Measurements from ENCODE around the gene YKT6. TPM values are rescaled to one million over a fixed set of nuclear protein-coding genes. Genes with fewer than 3 reads are reported as not detected.
A peak's percentile ranks its signal among the peaks of the same experiment; 100 is the strongest.
"Not testable (repeated sequence)": the region's sequence is repeated elsewhere in the genome, so short reads cannot be mapped to it uniquely, and the experiment has no call there.

The YKT6 gene
- total and polyA plus RNA-seq, 2 experiments from 2014 or later, result 59.8 to 105 TPM

DNA sequence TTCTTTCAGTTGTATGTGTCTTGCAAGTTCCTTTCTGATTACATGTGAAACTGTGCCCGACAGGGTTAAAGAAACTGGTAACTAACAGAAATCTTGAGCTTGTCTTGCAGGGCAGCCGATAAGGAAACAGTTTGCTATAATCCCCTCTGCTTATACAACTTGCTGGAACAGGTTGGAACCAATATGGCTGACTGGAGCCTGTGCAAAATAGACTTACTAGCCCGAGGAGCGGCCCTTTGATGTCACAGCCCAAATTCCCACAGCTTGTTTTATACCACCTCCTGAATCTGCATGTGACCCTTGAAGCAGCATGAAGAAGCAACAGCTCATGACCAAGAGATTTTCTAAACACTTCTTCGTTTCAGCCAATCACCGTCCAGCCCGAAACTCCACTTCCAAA, 3.3 kb upstream of the YKT6 start:
- Histone ChIP-seq H3K36me3 (no peaks in the 10 kb centered on the region), H3K9me3 (ENCODE audit: low read depth) (no peaks in the 10 kb centered on the region), H3K27me3 (no peaks in the 10 kb centered on the region), H3K4me3 (no peak overlapping the region), H3K4me1 (ENCODE audit: low read depth) (peaks cover 10% of the 10 kb centered on the region), H3K27ac (no peak overlapping the region)
- DNase-seq (ENCODE audit: low read depth in 1 of 2, low spot score in 1 of 2), result no peak
- TF ChIP-seq, protein P1, sequence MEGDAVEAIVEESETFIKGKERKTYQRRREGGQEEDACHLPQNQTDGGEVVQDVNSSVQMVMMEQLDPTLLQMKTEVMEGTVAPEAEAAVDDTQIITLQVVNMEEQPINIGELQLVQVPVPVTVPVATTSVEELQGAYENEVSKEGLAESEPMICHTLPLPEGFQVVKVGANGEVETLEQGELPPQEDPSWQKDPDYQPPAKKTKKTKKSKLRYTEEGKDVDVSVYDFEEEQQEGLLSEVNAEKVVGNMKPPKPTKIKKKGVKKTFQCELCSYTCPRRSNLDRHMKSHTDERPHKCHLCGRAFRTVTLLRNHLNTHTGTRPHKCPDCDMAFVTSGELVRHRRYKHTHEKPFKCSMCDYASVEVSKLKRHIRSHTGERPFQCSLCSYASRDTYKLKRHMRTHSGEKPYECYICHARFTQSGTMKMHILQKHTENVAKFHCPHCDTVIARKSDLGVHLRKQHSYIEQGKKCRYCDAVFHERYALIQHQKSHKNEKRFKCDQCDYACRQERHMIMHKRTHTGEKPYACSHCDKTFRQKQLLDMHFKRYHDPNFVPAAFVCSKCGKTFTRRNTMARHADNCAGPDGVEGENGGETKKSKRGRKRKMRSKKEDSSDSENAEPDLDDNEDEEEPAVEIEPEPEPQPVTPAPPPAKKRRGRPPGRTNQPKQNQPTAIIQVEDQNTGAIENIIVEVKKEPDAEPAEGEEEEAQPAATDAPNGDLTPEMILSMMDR (IDR thresholded peaks at IDR 0.05; ENCODE audit: low read depth, low read length), result no peak

DNA sequence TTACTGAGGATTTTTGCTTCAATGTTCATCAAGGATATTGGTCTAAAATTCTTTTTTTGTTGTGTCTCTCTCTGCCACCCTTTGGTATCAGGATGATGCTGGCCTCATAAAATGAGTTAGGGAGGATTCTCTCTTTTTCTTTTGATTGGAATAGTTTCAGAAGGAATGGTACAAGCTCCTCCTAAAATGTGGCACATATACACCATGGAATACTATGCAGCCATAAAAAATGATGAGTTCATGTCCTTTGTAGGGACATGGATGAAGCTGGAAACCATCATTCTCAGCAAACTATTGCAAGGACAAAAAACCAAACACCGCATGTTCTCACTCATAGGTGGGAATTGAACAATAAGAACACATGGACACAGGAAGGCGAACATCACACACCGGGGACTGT, 615 bp upstream of the YKT6 start:
- H3K27ac ChIP-seq; H3K9me3 ChIP-seq (ENCODE audit: low read depth); H3K36me3 ChIP-seq; H3K27me3 ChIP-seq; DNase-seq (ENCODE audit: low read depth in 1 of 2, low spot score in 1 of 2); H3K4me3 ChIP-seq: not testable (repeated sequence)
- H3K4me1 ChIP-seq (ENCODE audit: low read depth), result peaks cover 12% of the 10 kb centered on the region

DNA sequence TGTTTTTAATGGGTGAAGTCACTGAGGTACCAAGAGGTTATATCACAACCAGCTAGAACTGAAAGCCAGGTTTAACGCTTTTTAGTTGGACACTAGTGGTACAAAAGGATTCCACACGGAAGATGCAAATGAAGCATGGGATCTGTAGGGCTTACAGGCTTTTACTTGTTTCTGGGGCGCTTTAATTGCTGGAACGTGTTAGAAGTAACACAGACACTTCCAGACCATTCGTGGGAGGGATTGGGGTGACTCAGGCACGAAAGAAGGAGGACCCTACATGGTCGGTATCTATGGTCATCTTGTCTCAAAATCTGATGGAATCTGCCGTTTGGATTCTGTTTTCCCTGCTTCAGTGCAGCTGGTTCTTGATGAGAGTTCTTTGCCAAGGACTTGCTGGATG, 1.0 kb downstream of the YKT6 start:
- H3K36me3 ChIP-seq, result peaks cover 21% of the 10 kb centered on the region
- no peak for DNase-seq (ENCODE audit: low read depth in 1 of 2, low spot score in 1 of 2)
- peak overlapping the region; percentile 87 for H3K27ac ChIP-seq
- H3K9me3 ChIP-seq (ENCODE audit: low read depth), result no peaks in the 10 kb centered on the region
- H3K4me3 ChIP-seq, result peak overlapping the region; percentile 63
- no peaks in the 10 kb centered on the region for H3K27me3 ChIP-seq
- peaks cover 12% of the 10 kb centered on the region for H3K4me1 ChIP-seq (ENCODE audit: low read depth)
- TF ChIP-seq, protein P1 (IDR thresholded peaks at IDR 0.05; ENCODE audit: low read depth, low read length), result no peak

DNA sequence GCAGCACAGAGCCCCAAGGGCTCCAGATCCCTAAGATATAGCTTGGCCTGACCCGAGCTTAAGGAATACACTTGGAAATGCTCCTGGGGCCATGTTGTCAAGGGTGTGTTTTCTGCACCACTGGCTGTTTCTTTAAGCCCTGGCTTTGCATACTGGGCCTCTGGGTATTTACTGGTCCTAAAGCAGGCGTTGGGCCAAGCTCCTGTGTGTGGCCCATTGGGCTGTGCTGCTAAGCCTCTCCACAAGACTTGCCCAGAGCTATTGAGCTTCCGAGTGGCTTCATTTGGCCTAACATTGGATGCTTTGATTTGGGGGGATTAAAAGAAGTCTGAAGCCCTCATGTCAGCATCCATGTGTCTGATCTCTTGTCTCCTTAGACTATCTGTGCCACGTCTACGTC, 5.2 kb downstream of the YKT6 start:
- TF ChIP-seq, protein P1 (IDR thresholded peaks at IDR 0.05; ENCODE audit: low read depth, low read length), result no peak
- no peaks in the 10 kb centered on the region for H3K27me3 ChIP-seq
- no peaks in the 10 kb centered on the region for H3K9me3 ChIP-seq (ENCODE audit: low read depth)
- no peak overlapping the region for H3K4me3 ChIP-seq
- H3K4me1 ChIP-seq (ENCODE audit: low read depth), result peaks cover 12% of the 10 kb centered on the region
- no peak for DNase-seq (ENCODE audit: low read depth in 1 of 2, low spot score in 1 of 2)
- peaks cover 56% of the 10 kb centered on the region for H3K36me3 ChIP-seq
- no peak overlapping the region for H3K27ac ChIP-seq

DNA sequence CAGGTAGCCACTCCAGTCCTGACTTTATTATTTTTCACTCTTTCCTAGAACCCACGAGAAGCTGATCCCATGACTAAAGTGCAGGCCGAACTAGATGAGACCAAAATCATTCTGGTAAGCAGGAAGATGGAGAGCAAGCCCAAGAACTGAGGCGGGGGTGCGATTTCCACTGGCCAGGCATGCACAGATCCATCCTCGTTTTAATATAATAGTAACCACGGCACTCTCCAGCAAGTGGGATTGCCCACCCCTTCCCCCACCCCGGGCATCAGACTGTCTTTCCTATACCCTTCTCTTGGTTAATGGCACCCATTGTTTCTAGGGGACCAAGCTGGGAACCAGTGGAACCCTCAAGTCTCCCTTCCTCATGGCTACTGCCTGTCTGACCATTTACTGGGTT, 7.3 kb downstream of the YKT6 start:
- DNase-seq (ENCODE audit: low read depth in 1 of 2, low spot score in 1 of 2), result no peak
- peaks cover 62% of the 10 kb centered on the region for H3K36me3 ChIP-seq
- H3K27me3 ChIP-seq, result no peaks in the 10 kb centered on the region
- no peak overlapping the region for H3K27ac ChIP-seq
- H3K4me1 ChIP-seq (ENCODE audit: low read depth), result no peaks in the 10 kb centered on the region
- TF ChIP-seq, protein P1 (IDR thresholded peaks at IDR 0.05; ENCODE audit: low read depth, low read length), result no peak
- no peak overlapping the region for H3K4me3 ChIP-seq
- H3K9me3 ChIP-seq (ENCODE audit: low read depth), result no peaks in the 10 kb centered on the region

DNA sequence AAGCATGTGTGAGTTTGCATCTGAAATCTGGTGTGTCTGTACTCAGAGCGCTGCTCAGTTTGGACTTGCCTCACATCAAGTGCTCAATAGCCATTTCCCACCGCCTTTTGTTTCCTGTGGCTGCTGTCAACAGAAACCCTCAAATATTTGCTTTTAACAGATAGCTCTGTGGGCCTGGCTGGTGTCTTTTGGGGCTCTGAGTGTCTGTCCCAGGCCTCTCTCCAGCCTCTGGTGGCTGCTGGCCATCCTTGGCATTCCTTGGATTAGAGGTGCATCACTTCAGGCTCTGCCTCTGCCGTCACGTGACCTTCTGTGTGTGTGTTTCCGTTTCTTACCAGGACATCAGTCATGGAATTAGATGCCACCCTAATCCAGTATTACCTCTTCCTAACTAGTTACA, 9.3 kb downstream of the YKT6 start:
- TF ChIP-seq, protein P1 (IDR thresholded peaks at IDR 0.05; ENCODE audit: low read depth, low read length), result no peak
- Histone ChIP-seq H3K4me3 (no peak overlapping the region), H3K36me3 (peaks cover 67% of the 10 kb centered on the region), H3K9me3 (ENCODE audit: low read depth) (no peaks in the 10 kb centered on the region), H3K4me1 (ENCODE audit: low read depth) (peaks cover 4% of the 10 kb centered on the region), H3K27me3 (no peaks in the 10 kb centered on the region), H3K27ac (no peak overlapping the region)
- DNase-seq (ENCODE audit: low read depth in 1 of 2, low spot score in 1 of 2), result no peak
